ENCODE results near the gene ACADL. TPM values are rescaled to one million over a fixed set of nuclear protein-coding genes. Genes with fewer than 3 reads are reported as not detected.
A peak's percentile ranks its signal among the peaks of the same experiment; 100 is the strongest.

The ACADL gene
- total RNA-seq, 4 donors from 2014 or later: 0.58 to 5.9 (median 2.5) TPM

- H3K4me1 ChIP-seq: peaks cover 7 to 40% (median 7%) of the 10 kb centered on the region in 3 donors
- no peaks in the 10 kb centered on the region for H3K9me3 ChIP-seq
- no peaks in the 10 kb centered on the region for H3K36me3 ChIP-seq
- TF ChIP-seq POLR2AphosphoS5 (IDR thresholded peaks at IDR 0.05) (peak; percentile 97), EP300 (IDR thresholded peaks at IDR 0.05) (no peak), POLR2A (IDR thresholded peaks at IDR 0.05) (peak; percentile 76 to 87), CTCF (IDR thresholded peaks at IDR 0.05) (no peak)
- H3K27me3 ChIP-seq: no peaks in the 10 kb centered on the region
- ATAC-seq: peak; percentile 93
- peak within 1 kb of the TSS; percentile 87 to 100 (median 100) for H3K27ac ChIP-seq
- H3K4me3 ChIP-seq: peak within 1 kb of the TSS; percentile 46 to 87
- WGBS, 2 donors (ENCODE audit: low coverage in 1 of 2): 2% methylated on average over 7 to 25 of the region's 67 CpGs
Observed at GRCh38 chr2:210171309-210172218, 53.7 kb downstream of the ACADL start, which contains the start of gene KANSL1L. Gene KANSL1L, minus strand, starts transcription at chr2:210171409. Its CDS starts 16,827 bp downstream, at chr2:210154582.

- H3K4me1 ChIP-seq: peaks cover 8 to 48% (median 10%) of the 10 kb centered on the region in 3 donors
- H3K27me3 ChIP-seq: no peaks in the 10 kb centered on the region
- TF ChIP-seq POLR2AphosphoS5 (IDR thresholded peaks at IDR 0.05): peak; percentile 97
- no peak for TF ChIP-seq CTCF (IDR thresholded peaks at IDR 0.05)
- TF ChIP-seq POLR2A (IDR thresholded peaks at IDR 0.05): peak; percentile 69 to 81
- TF ChIP-seq EP300 (IDR thresholded peaks at IDR 0.05): no peak
- 0 to 3% methylated on average over 6 to 7 of the region's 64 CpGs for WGBS, 2 donors (ENCODE audit: low coverage in 1 of 2)
- ATAC-seq: peak; percentile 88
- H3K27ac ChIP-seq: peak overlapping the region; percentile 87 to 100 (median 100)
- peak overlapping the region; percentile 46 to 87 for H3K4me3 ChIP-seq
- H3K9me3 ChIP-seq: no peaks in the 10 kb centered on the region
- H3K36me3 ChIP-seq: no peaks in the 10 kb centered on the region
Observed at GRCh38 chr2:210170446-210171303, 54.6 kb downstream of the ACADL start.

- 0% methylated on average over 5 to 6 of the region's 6 CpGs for WGBS, 2 donors (ENCODE audit: low coverage in 1 of 2)
- Histone ChIP-seq H3K9me3 (no peaks in the 10 kb centered on the region), H3K36me3 (no peaks in the 10 kb centered on the region), H3K27ac (peak overlapping the region; percentile 87 to 100 (median 100)), H3K4me1 (peaks cover 8 to 52% (median 12%) of the 10 kb centered on the region in 3 donors), H3K27me3 (no peaks in the 10 kb centered on the region), H3K4me3 (peak overlapping the region; percentile 46 to 87)
- ATAC-seq: no peak
- TF ChIP-seq EP300 (IDR thresholded peaks at IDR 0.05) (no peak), POLR2A (IDR thresholded peaks at IDR 0.05) (no peak), POLR2AphosphoS5 (IDR thresholded peaks at IDR 0.05) (no peak), CTCF (IDR thresholded peaks at IDR 0.05) (no peak)
Observed at GRCh38 chr2:210170196-210170445, 55.1 kb downstream of the ACADL start.

GRCh38 chr2:210169516-210170195, 55.6 kb downstream of the ACADL start:
- H3K27me3 ChIP-seq: no peaks in the 10 kb centered on the region
- TF ChIP-seq EP300 (IDR thresholded peaks at IDR 0.05) (no peak), POLR2AphosphoS5 (IDR thresholded peaks at IDR 0.05) (peak; percentile 90), CTCF (IDR thresholded peaks at IDR 0.05) (no peak)
- H3K4me1 ChIP-seq: peaks cover 8 to 52% (median 12%) of the 10 kb centered on the region in 3 donors
- H3K27ac ChIP-seq: peak overlapping the region; percentile 87 to 100 (median 100)
- 14 to 17% methylated on average over 6 of the region's 6 CpGs for WGBS, 2 donors (ENCODE audit: low coverage in 1 of 2)
- H3K9me3 ChIP-seq: no peaks in the 10 kb centered on the region
- peak; percentile 34 for ATAC-seq
- H3K36me3 ChIP-seq: no peaks in the 10 kb centered on the region
- peak overlapping the region; percentile 46 to 87 for H3K4me3 ChIP-seq

Measured in gastroesophageal sphincter (tissue), 4 donors.